Caco-2 (cell line): ENCODE results near the gene ZNF667. TPM values are rescaled to one million over a fixed set of nuclear protein-coding genes. Genes with fewer than 3 reads are reported as not detected.

Experiments used
- BruUV-seq: library from RNA; stranded (reverse); fragments of 400-500 nt; replicated peaks from 2 replicates; lab custom pipeline; 2021; lab: Mats Ljungman, UMichigan
- CTCF ChIA-PET: fragments of 300-600 bp; sonication (Branson Sonifier 250); formaldehyde crosslinking; loops from one replicate; lab custom pipeline; 2022; ENCODE audit warnings: antibody characterized with exemption; lab: Charles Lee
- POLR2A ChIA-PET: fragments of 300-600 bp; sonication (Branson Sonifier 250); formaldehyde crosslinking; loops from one replicate; lab custom pipeline; 2022; ENCODE audit warnings: antibody characterized with exemption; lab: Charles Lee
- DNase-seq, 2 experiments: peaks; one replicate each; pipeline versions ENCODE4 v3.0.0 to v3.0.0-alpha.2; 2020 to 2022
- H3K27me3 ChIP-seq: replicated peaks from 2 replicates; pipeline ENCODE4 v1.6.0; 2011; ENCODE audit warnings: low read length; ENCODE audit not compliant: control insufficient read depth, insufficient read depth
- H3K36me3 ChIP-seq: 2 replicates; pipeline ENCODE4 v1.5.1; 2011; ENCODE audit warnings: low read length; ENCODE audit not compliant: control insufficient read depth, insufficient read depth
- H3K4me1 ChIP-seq: fragments of 250-450 bp; sonication (Bioruptor Pico); 2 replicates; pipeline ENCODE4 v1.5.1; 2020; ENCODE audit warnings: mild to moderate bottlenecking
- H3K4me3 ChIP-seq: 2 replicates; pipeline ENCODE4 v1.5.1; 2011; ENCODE audit warnings: low read depth, mild to moderate bottlenecking, control low read depth, low read length
- H3K9me3 ChIP-seq: fragments of 250-450 bp; sonication (Bioruptor Pico); 2 replicates; pipeline ENCODE4 v1.5.1; 2020; ENCODE audit warnings: mild to moderate bottlenecking, moderate library complexity
- H3K27ac Mint-ChIP-seq: one replicate; pipeline ENCODE4 v1.8.0; 2022; ENCODE audit warnings: mixed read lengths; ENCODE audit not compliant: unreplicated experiment
- H3K27me3 Mint-ChIP-seq: one replicate; pipeline ENCODE4 v1.8.0; 2022; ENCODE audit warnings: mixed read lengths; ENCODE audit not compliant: insufficient read depth, unreplicated experiment
- H3K36me3 Mint-ChIP-seq: one replicate; pipeline ENCODE4 v1.8.0; 2022; ENCODE audit warnings: mild to moderate bottlenecking, mixed read lengths; ENCODE audit not compliant: insufficient read depth, unreplicated experiment
- H3K4me1 Mint-ChIP-seq: one replicate; pipeline ENCODE4 v1.8.0; 2022; ENCODE audit warnings: low read depth, mixed read lengths; ENCODE audit not compliant: unreplicated experiment
- H3K4me3 Mint-ChIP-seq: one replicate; pipeline ENCODE4 v1.8.0; 2022; ENCODE audit warnings: mild to moderate bottlenecking, moderate library complexity, mixed read lengths; ENCODE audit not compliant: unreplicated experiment
- H3K9me3 Mint-ChIP-seq: one replicate; pipeline ENCODE4 v1.8.0; 2022; ENCODE audit warnings: mixed read lengths; ENCODE audit not compliant: unreplicated experiment
- CTCF ChIP-seq, 2 experiments: fragments of 200-600 bp in 1 of 2; IDR thresholded peaks; 1 replicate in 1 of 2; 2 replicates in 1 of 2; pipeline versions ENCODE4 v1.5.1 to v1.8.0; 2011 to 2022; ENCODE audit warnings: antibody characterized with exemption in 1 of 2, control low read depth in 1 of 2, inconsistent platforms in 1 of 2, low read depth in 1 of 2, low read length in 1 of 2, mild to moderate bottlenecking in 1 of 2, moderate library complexity in 1 of 2; ENCODE audit not compliant: insufficient read depth in 1 of 2, severe bottlenecking in 1 of 2, unreplicated experiment in 1 of 2
- intact Hi-C: fragments of 100-400 bp; cut with micrococcal nuclease; formaldehyde crosslinking; loops from one replicate; pipeline ENCODE4 v1.10.0; 2022; ENCODE audit not compliant: unreplicated experiment
- total RNA-seq: library from RNA; stranded (reverse); gene quantifications from 2 replicates; pipeline ENCODE4 v1.2.3, GENCODE V29; 2022

ZNF667 gene
- total RNA-seq, 1 experiment from 2014 or later = not detected

- no peak for DNase-seq
- Histone ChIP-seq H3K9me3 (peaks cover 41% of the 10 kb centered on the region), H3K4me1 (no peaks in the 10 kb centered on the region), H3K27me3 (no peaks in the 10 kb centered on the region), H3K4me3 (no peak overlapping the region), H3K36me3 (no peaks in the 10 kb centered on the region)
- intact Hi-C loops = no loop called here
- CTCF ChIA-PET = no interaction called here
- Mint-ChIP-seq H3K4me1 (no peaks in the 10 kb centered on the region), H3K36me3 (no peaks in the 10 kb centered on the region), H3K27me3 (no peaks in the 10 kb centered on the region), H3K9me3 (peaks cover 67% of the 10 kb centered on the region), H3K4me3 (no peak overlapping the region), H3K27ac (no peak overlapping the region)
- BruUV-seq = no TSS peak
- no peak for TF ChIP-seq CTCF (IDR thresholded peaks at IDR 0.05; ENCODE audit: insufficient read depth in 1 of 2, low read depth in 1 of 2, low read length in 1 of 2, severe bottlenecking in 1 of 2, unreplicated experiment in 1 of 2)
- POLR2A ChIA-PET = no interaction called here
Observed at GRCh38 chr19:56441206-56441792, 35.8 kb downstream of the ZNF667 start.

- no TSS peak for BruUV-seq
- H3K27ac Mint-ChIP-seq = no peak overlapping the region
- peaks cover 83% of the 10 kb centered on the region for H3K9me3 Mint-ChIP-seq
- no peak for TF ChIP-seq CTCF (IDR thresholded peaks at IDR 0.05; ENCODE audit: insufficient read depth in 1 of 2, low read depth in 1 of 2, low read length in 1 of 2, severe bottlenecking in 1 of 2, unreplicated experiment in 1 of 2)
- no peak overlapping the region for H3K4me3 Mint-ChIP-seq
- no peaks in the 10 kb centered on the region for H3K27me3 Mint-ChIP-seq
- ChIA-PET POLR2A (no interaction called here), CTCF (no interaction called here)
- H3K27me3 ChIP-seq = no peaks in the 10 kb centered on the region
- no peak overlapping the region for H3K4me3 ChIP-seq
- peaks cover 76% of the 10 kb centered on the region for H3K9me3 ChIP-seq
- DNase-seq = no peak
- H3K4me1 ChIP-seq = no peaks in the 10 kb centered on the region
- H3K36me3 Mint-ChIP-seq = no peaks in the 10 kb centered on the region
- intact Hi-C loops = no loop called here
- H3K36me3 ChIP-seq = no peaks in the 10 kb centered on the region
- H3K4me1 Mint-ChIP-seq = no peaks in the 10 kb centered on the region
Observed at GRCh38 chr19:56423985-56424353, 53.2 kb downstream of the ZNF667 start.

- no TSS peak for BruUV-seq
- H3K36me3 ChIP-seq = no peaks in the 10 kb centered on the region
- no peak for TF ChIP-seq CTCF (IDR thresholded peaks at IDR 0.05; ENCODE audit: insufficient read depth in 1 of 2, low read depth in 1 of 2, low read length in 1 of 2, severe bottlenecking in 1 of 2, unreplicated experiment in 1 of 2)
- no peak for DNase-seq
- H3K4me1 Mint-ChIP-seq = no peaks in the 10 kb centered on the region
- no peaks in the 10 kb centered on the region for H3K27me3 Mint-ChIP-seq
- H3K36me3 Mint-ChIP-seq = no peaks in the 10 kb centered on the region
- H3K9me3 ChIP-seq = peaks cover 76% of the 10 kb centered on the region
- ChIA-PET CTCF (no interaction called here), POLR2A (no interaction called here)
- no peak overlapping the region for H3K4me3 ChIP-seq
- intact Hi-C loops = no loop called here
- H3K27me3 ChIP-seq = no peaks in the 10 kb centered on the region
- H3K9me3 Mint-ChIP-seq = peaks cover 84% of the 10 kb centered on the region
- H3K4me3 Mint-ChIP-seq = no peak overlapping the region
- no peaks in the 10 kb centered on the region for H3K4me1 ChIP-seq
- no peak overlapping the region for H3K27ac Mint-ChIP-seq
Observed at GRCh38 chr19:56423276-56423984, 53.7 kb downstream of the ZNF667 start.
